RWPE2 (cell line): ENCODE results near the gene NSMF.
A peak's percentile ranks its signal among the peaks of the same experiment; 100 is the strongest.

ENCODE experiments used
- ATAC-seq: fragments of 200-7000 bp; cut with Tn5 transposase; 3 replicates; pipeline ENCODE4 v1.9.1; 2021; ENCODE audit warnings: low read depth
- DNase-seq: peaks from one replicate; pipeline ENCODE4 v3.0.0-alpha.2; 2020; ENCODE audit warnings: low spot score
- H3K27ac ChIP-seq: fragments of 450-650 bp; 2 replicates; pipeline ENCODE4 v1.5.1; 2017; ENCODE audit warnings: mild to moderate bottlenecking; ENCODE audit not compliant: poor library complexity, severe bottlenecking
- H3K27me3 ChIP-seq: fragments of 250-450 bp; sonication (Bioruptor Pico); 2 replicates; pipeline ENCODE4 v1.5.1; 2021; ENCODE audit warnings: mild to moderate bottlenecking, moderate library complexity; ENCODE audit not compliant: insufficient read depth, poor library complexity, severe bottlenecking
- H3K36me3 ChIP-seq: fragments of 250-450 bp; sonication (Bioruptor Pico); 2 replicates; pipeline ENCODE4 v1.5.1; 2020; ENCODE audit warnings: low read depth, mild to moderate bottlenecking, moderate library complexity
- H3K4me1 ChIP-seq: fragments of 250-450 bp; sonication (Bioruptor Pico); 2 replicates; pipeline ENCODE4 v1.5.1; 2021; ENCODE audit warnings: mild to moderate bottlenecking, moderate library complexity; ENCODE audit not compliant: insufficient read depth, poor library complexity, severe bottlenecking
- H3K4me3 ChIP-seq: fragments of 250-450 bp; sonication (Bioruptor Pico); 2 replicates; pipeline ENCODE4 v1.5.1; 2021; ENCODE audit warnings: mild to moderate bottlenecking, moderate library complexity; ENCODE audit not compliant: severe bottlenecking
- H3K9me3 ChIP-seq: fragments of 250-450 bp; sonication (Bioruptor Pico); 2 replicates; pipeline ENCODE4 v1.5.1; 2021; ENCODE audit warnings: mild to moderate bottlenecking, moderate library complexity; ENCODE audit not compliant: severe bottlenecking
- TF ChIP-seq, protein P1 (sequence below): fragments of 450-650 bp; IDR thresholded peaks from one replicate; pipeline ENCODE4 v1.5.1; 2017; ENCODE audit warnings: mild to moderate bottlenecking, moderate library complexity; ENCODE audit not compliant: poor library complexity, severe bottlenecking

NSMF gene

DNA sequence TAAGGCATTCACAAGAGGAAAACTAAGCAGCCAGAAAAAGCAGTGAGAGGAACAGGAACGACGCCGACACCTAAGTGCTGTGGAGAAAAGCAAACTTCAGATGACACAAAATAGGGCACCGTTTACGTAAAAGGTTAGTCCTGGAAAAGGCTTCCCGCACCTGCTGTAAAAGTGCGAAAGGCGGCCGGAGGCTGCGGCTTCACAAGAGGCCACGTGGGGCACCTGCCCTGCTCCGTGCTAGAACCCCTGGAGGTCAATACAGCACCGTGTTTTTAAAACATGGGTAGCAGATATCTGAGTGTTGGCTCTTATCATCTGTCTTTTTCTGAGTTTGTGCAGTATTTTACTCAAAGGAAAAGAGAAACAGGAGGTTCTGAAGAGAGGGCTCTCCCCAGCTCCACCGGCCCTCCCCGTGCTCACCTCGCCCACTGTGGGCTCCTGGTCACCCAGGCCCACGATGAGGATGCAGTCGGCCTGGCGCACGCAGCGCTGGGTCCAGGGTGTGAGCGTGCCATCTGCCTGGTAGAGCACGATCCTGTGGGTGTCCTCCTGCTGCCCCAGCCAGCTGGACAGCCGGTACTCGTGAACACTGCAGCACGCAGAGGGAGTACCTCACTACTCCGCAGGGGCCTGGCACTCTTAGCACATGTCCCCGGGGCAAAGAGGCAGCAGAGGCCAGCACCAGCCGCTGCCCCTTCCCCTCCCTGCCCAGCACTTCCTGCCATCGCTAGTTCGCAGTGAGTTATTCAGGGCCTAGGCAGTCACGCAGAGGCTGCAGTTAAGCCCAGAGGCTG is 21.0 kb upstream of the NSMF start:
- Histone ChIP-seq H3K4me1 (peaks cover 11% of the 10 kb centered on the region), H3K9me3 (peaks cover 7% of the 10 kb centered on the region), H3K27me3 (no peaks in the 10 kb centered on the region), H3K36me3 (no peaks in the 10 kb centered on the region), H3K4me3 (no peak overlapping the region), H3K27ac (no peak overlapping the region)
- DNase-seq = peak; percentile 53
- ATAC-seq = no peak
- TF ChIP-seq, protein P1, sequence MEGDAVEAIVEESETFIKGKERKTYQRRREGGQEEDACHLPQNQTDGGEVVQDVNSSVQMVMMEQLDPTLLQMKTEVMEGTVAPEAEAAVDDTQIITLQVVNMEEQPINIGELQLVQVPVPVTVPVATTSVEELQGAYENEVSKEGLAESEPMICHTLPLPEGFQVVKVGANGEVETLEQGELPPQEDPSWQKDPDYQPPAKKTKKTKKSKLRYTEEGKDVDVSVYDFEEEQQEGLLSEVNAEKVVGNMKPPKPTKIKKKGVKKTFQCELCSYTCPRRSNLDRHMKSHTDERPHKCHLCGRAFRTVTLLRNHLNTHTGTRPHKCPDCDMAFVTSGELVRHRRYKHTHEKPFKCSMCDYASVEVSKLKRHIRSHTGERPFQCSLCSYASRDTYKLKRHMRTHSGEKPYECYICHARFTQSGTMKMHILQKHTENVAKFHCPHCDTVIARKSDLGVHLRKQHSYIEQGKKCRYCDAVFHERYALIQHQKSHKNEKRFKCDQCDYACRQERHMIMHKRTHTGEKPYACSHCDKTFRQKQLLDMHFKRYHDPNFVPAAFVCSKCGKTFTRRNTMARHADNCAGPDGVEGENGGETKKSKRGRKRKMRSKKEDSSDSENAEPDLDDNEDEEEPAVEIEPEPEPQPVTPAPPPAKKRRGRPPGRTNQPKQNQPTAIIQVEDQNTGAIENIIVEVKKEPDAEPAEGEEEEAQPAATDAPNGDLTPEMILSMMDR = no peak

DNA sequence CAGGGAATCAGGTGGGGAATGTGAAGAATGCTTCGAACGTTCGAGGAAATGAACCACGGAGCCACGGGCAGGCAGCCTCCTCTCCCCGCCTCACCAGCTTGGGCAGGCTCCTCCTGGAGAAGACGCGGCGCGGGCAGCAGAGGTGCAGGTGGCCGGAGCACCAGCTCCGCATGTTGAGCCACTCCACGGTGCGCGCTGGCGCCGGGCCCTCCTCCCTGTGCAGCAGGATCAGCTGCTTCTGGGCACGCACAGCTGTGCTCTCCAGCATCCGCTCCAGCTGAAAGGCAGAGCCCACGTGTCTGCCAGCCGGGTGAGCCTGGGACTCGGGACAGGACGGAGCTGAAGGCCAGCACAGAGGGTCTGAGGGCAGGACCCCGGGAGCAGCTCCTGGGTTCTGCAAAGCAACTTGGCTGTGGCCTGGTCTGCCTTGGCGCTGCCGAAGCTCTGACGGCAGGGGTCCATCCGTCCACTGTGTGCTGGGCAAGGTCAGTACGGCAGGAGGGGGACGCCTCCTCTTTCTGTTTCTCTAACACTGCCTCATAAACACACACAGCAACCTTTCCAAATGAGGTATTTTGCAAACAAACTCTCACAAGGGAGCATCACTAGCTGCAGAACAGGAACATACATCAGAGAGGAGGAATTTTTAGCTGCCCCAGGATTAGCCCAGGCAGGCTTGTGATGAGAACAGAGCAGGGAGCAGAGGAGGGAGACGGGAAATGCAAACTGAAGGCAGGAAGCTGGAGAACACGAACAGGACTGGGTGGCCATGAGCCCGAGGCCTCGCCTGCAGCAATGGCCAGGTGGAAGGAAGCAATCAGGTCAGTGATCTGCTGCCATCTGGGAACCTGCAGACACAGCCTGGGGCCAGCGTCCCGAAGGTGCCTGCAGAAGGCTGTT is 20.1 kb upstream of the NSMF start:
- Histone ChIP-seq H3K4me3 (no peak overlapping the region), H3K36me3 (no peaks in the 10 kb centered on the region), H3K9me3 (peaks cover 7% of the 10 kb centered on the region), H3K27ac (no peak overlapping the region), H3K27me3 (no peaks in the 10 kb centered on the region), H3K4me1 (peaks cover 11% of the 10 kb centered on the region)
- ATAC-seq = peak; percentile 40; the same call in 1 of the 3 replicates
- TF ChIP-seq, protein P1 = no peak
- DNase-seq = peak; percentile 54

DNA sequence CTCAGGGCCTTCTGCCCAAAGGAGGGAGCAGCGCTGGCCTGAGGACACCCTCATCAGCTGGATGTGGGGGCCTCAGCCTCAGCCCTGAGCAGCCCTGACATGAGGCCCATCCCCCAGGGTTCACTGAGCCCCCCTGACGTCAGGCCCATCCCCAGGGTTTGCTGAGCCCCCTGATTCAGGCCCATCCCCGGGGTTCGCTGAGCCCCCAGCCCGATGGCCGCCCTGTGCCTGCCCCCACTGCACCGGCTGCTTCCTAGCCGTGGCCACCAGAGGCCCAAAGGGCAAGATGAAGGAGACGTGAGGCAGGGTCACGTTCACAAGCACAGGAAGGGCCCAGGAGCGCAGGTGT is 19.5 kb upstream of the NSMF start:
- Histone ChIP-seq H3K4me3 (no peak overlapping the region), H3K27me3 (no peaks in the 10 kb centered on the region)
- no peak for ATAC-seq

DNA sequence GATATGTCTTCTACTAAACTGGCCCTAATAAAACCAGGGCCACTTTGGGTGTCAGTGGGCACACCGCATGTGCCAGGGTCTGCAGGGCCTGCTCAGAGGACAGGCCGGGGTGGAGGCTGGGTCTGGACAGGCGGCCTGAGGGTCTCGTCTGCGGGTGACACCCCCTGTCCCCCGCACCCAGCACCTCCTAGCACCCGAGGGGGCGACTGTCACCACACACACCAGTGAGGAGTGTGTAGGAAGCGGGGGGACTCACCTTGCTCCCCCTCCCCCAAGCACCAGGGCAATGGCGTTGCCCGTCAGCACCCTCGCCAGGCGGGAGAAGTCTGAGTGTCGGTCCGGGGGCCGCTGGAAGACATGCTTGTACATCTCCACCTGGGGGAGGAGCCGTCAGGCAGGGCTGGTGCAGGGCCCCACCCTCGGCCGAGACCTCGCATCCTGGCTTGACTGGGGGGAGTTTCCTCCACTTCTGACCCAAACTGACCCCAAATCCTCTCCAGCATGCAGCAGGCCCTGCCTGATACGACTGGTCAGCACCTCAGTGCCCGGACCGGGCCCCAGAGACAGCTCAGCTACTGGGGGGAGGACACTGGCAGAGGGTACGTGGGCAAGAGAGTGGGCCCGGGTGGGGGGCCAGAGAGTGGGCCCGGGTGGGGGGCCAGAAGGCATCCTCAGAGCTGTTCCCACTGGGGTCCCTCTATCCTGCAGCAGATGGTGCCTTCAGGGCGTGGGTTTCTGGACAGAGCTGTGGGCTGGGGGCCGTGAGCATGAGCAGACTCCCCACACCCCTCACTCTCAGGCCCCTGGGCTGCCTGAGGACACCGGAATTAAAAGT is 18.9 kb upstream of the NSMF start:
- no peak for DNase-seq
- Histone ChIP-seq H3K9me3 (peaks cover 7% of the 10 kb centered on the region), H3K27me3 (no peaks in the 10 kb centered on the region), H3K4me1 (peaks cover 11% of the 10 kb centered on the region), H3K27ac (no peak overlapping the region), H3K36me3 (no peaks in the 10 kb centered on the region), H3K4me3 (no peak overlapping the region)
- ATAC-seq = no peak
- TF ChIP-seq, protein P1 = no peak

More for the DNA sequence above, 19.5 kb upstream of the NSMF start:
- Histone ChIP-seq H3K27ac (no peak overlapping the region), H3K9me3 (peaks cover 7% of the 10 kb centered on the region), H3K36me3 (no peaks in the 10 kb centered on the region), H3K4me1 (peaks cover 11% of the 10 kb centered on the region)
- DNase-seq = no peak
- TF ChIP-seq, protein P1 = no peak
